IMR-90 (cell line): ENCODE results near the gene EVA1C.

Experiments
- MXI1 ChIP-seq: IDR thresholded peaks from 2 replicates; pipeline ENCODE4 v1.6.1; 2012; ENCODE audit warnings: low read depth, mild to moderate bottlenecking, low read length, moderate library complexity, borderline replicate concordance
- POLR2A ChIP-seq: IDR thresholded peaks from 2 replicates; pipeline ENCODE4 v1.6.1; 2012; ENCODE audit warnings: mild to moderate bottlenecking, low read depth, low read length

DNA sequence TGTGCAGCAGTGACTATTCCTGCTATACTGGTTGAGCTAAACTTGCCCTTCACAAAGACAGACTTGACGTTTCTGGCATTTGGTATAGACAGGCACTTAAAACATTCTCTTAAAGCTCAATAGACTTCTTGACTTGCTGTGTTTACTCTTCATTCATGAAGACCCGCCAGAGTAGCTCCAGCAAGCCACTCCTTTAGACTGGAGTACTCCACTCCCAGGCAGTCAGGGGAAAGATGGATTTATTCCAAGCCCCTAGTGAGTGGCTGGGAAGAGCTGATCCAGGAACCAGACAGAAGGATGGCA lies 70.7 kb downstream of the EVA1C start:
- TF ChIP-seq MXI1, result no peak
- no peak for TF ChIP-seq POLR2A
